Measurements from ENCODE around the gene TUBB. TPM values are rescaled to one million over a fixed set of nuclear protein-coding genes. Genes with fewer than 3 reads are reported as not detected.

TUBB gene
- total and polyA plus RNA-seq, 4 donors, result 115 to 533 (median 210) TPM

Small RNA genes within 50 kb of the gene (small RNA-seq; reads per million reads assigned to genes)
- gene RF00019 (not detected), gene RN7SL353P (not detected)

Other genes starting within 250 kb of the TUBB start
- 100 to 1,000 TPM; 133 to 236 TPM for gene HLA-E, start 230.8 kb upstream of the TUBB start, total RNA-seq
- 100 to 1,000 TPM; 177 to 258 TPM for gene HLA-E, start 230.8 kb upstream of the TUBB start, polyA plus RNA-seq
- 10 to 100 TPM; 12.3 to 14.0 TPM for gene GNL1, start 163.9 kb upstream of the TUBB start, total RNA-seq
- gene GNL1, start 163.9 kb upstream of the TUBB start, polyA plus RNA-seq, result 10 to 100 TPM; 10.1 to 18.2 TPM
- 1 to 10 TPM; 2.1 to 2.3 TPM for gene PRR3, start 163.1 kb upstream of the TUBB start, total RNA-seq
- gene PRR3, start 163.1 kb upstream of the TUBB start, polyA plus RNA-seq, result 1 to 10 TPM; 2.5 to 3.2 TPM
- gene ABCF1, start 148.9 kb upstream of the TUBB start, total RNA-seq, result 10 to 100 TPM; 20.4 to 33.9 TPM
- 10 to 100 TPM; 25.0 to 27.2 TPM for gene ABCF1, start 148.9 kb upstream of the TUBB start, polyA plus RNA-seq
- gene PPP1R10, start 103.1 kb upstream of the TUBB start, total RNA-seq, result 10 to 100 TPM; 11.1 to 21.1 TPM
- 10 to 100 TPM; 14.1 to 14.2 TPM for gene PPP1R10, start 103.1 kb upstream of the TUBB start, polyA plus RNA-seq
- gene MRPS18B, start 102.5 kb upstream of the TUBB start, total RNA-seq, result 10 to 100 TPM; 50.5 to 58.6 TPM
- gene MRPS18B, start 102.5 kb upstream of the TUBB start, polyA plus RNA-seq, result 10 to 100 TPM; 80.2 to 81.9 TPM
- gene ATAT1, start 93.5 kb upstream of the TUBB start, total RNA-seq, result 1 to 10 TPM; 2.1 to 3.3 TPM
- gene ATAT1, start 93.5 kb upstream of the TUBB start, polyA plus RNA-seq, result 1 to 10 TPM; 2.6 to 5.4 TPM
- 1 to 10 TPM; 2.0 to 8.9 TPM for gene C6orf136, start 73.2 kb upstream of the TUBB start, total RNA-seq
- 10 to 100 TPM; 10.8 to 12.0 TPM for gene C6orf136, start 73.2 kb upstream of the TUBB start, polyA plus RNA-seq
- 10 to 100 TPM; 20.6 to 23.9 TPM for gene DHX16, start 47.3 kb upstream of the TUBB start, total RNA-seq
- 10 to 100 TPM; 10.1 to 14.2 TPM for gene DHX16, start 47.3 kb upstream of the TUBB start, polyA plus RNA-seq
- 10 to 100 TPM; 11.4 to 11.5 TPM for gene PPP1R18, start 33.7 kb upstream of the TUBB start, total RNA-seq
- gene PPP1R18, start 33.7 kb upstream of the TUBB start, polyA plus RNA-seq, result 10 to 100 TPM in 1 of 2 donors, 1 to 10 TPM in 1; 7.4 to 17.4 TPM
- 1 to 10 TPM in 1 of 2 donors, under 1 TPM in 1; 0.59 to 2.3 TPM for gene NRM, start 29.4 kb upstream of the TUBB start, total RNA-seq
- 1 to 10 TPM; 2.4 to 3.3 TPM for gene NRM, start 29.4 kb upstream of the TUBB start, polyA plus RNA-seq
- 10 to 100 TPM in 1 of 2 donors, 1 to 10 TPM in 1; 9.0 to 15.5 TPM for gene MDC1, start 3.1 kb upstream of the TUBB start, total RNA-seq
- gene MDC1, start 3.1 kb upstream of the TUBB start, polyA plus RNA-seq, result 1 to 10 TPM; 5.9 to 7.7 TPM
- 10 to 100 TPM; 38.6 to 60.5 TPM for gene FLOT1, start 22.3 kb downstream of the TUBB start, total RNA-seq
- gene FLOT1, start 22.3 kb downstream of the TUBB start, polyA plus RNA-seq, result 10 to 100 TPM; 58.4 to 99.8 TPM
- 1 to 10 TPM; 1.3 to 6.5 TPM for gene IER3, start 24.2 kb downstream of the TUBB start, total RNA-seq
- gene IER3, start 24.2 kb downstream of the TUBB start, polyA plus RNA-seq, result 1 to 10 TPM; 6.9 to 8.1 TPM
- 1 to 10 TPM; 4.0 to 5.3 TPM for gene DDR1, start 164.2 kb downstream of the TUBB start, total RNA-seq
- 1 to 10 TPM; 1.2 to 4.8 TPM for gene DDR1, start 164.2 kb downstream of the TUBB start, polyA plus RNA-seq
- gene GTF2H4, start 187.9 kb downstream of the TUBB start, total RNA-seq, result 10 to 100 TPM; 11.0 to 13.6 TPM
- 10 to 100 TPM in 1 of 2 donors, 1 to 10 TPM in 1; 6.2 to 15.8 TPM for gene GTF2H4, start 187.9 kb downstream of the TUBB start, polyA plus RNA-seq
- gene VARS2, start 193.9 kb downstream of the TUBB start, total RNA-seq, result 10 to 100 TPM; 10.2 to 23.3 TPM
- gene VARS2, start 193.9 kb downstream of the TUBB start, polyA plus RNA-seq, result 10 to 100 TPM in 1 of 2 donors, 1 to 10 TPM in 1; 9.4 to 22.4 TPM
- gene SFTA2, start 211.8 kb downstream of the TUBB start, total RNA-seq, result not detected
- gene SFTA2, start 211.8 kb downstream of the TUBB start, polyA plus RNA-seq, result under 1 TPM in 1 of 2 donors, not detected in 1; 0.60 TPM
- under 1 TPM in 1 of 2 donors, not detected in 1; under 0.01 TPM for gene MUCL3, start 220.6 kb downstream of the TUBB start, total RNA-seq
- gene MUCL3, start 220.6 kb downstream of the TUBB start, polyA plus RNA-seq, result not detected